WTC11 (cell line): ENCODE results near the gene RBP5. TPM values are rescaled to one million over a fixed set of nuclear protein-coding genes. Genes with fewer than 3 reads are reported as not detected.

Source experiments
- ATAC-seq: fragments of 200-7000 bp; cut with Tn5 transposase; 2 replicates; pipeline ENCODE4 v1.10.0; 2021; ENCODE audit warnings: mild to moderate bottlenecking, moderate library complexity
- CTCF ChIA-PET: fragments of 300-600 bp; sonication (Branson Sonifier 250); formaldehyde crosslinking; loops from one replicate; lab custom pipeline; 2021; ENCODE audit warnings: antibody characterized with exemption; lab: Charles Lee
- POLR2A ChIA-PET: fragments of 350-600 bp; sonication (Branson Sonifier 250); formaldehyde crosslinking; loops from one replicate; lab custom pipeline; 2021; ENCODE audit warnings: antibody characterized with exemption; lab: Charles Lee
- DNase-seq: peaks from one replicate; pipeline ENCODE4 v3.0.0; 2021; ENCODE audit warnings: low spot score
- H3K27ac Mint-ChIP-seq: 2 replicates; pipeline ENCODE4 v1.8.0; 2021; ENCODE audit warnings: mixed read lengths
- H3K27me3 Mint-ChIP-seq: 2 replicates; pipeline ENCODE4 v1.8.0; 2021; ENCODE audit warnings: low read depth, mild to moderate bottlenecking, moderate library complexity, mixed read lengths
- H3K36me3 Mint-ChIP-seq: 2 replicates; pipeline ENCODE4 v1.8.0; 2021; ENCODE audit warnings: mixed read lengths
- H3K4me1 Mint-ChIP-seq: 2 replicates; pipeline ENCODE4 v1.8.0; 2022; ENCODE audit warnings: mixed read lengths
- H3K4me3 Mint-ChIP-seq: 2 replicates; pipeline ENCODE4 v1.8.0; 2021; ENCODE audit warnings: mild to moderate bottlenecking, moderate library complexity, mixed read lengths
- H3K9me3 Mint-ChIP-seq: 2 replicates; pipeline ENCODE4 v1.8.0; 2021; ENCODE audit warnings: mixed read lengths
- ATF6 ChIP-seq: sonication (generic); formaldehyde crosslinking; IDR thresholded peaks from 2 replicates; pipeline ENCODE4 v1.8.1; 2023; ENCODE audit warnings: mild to moderate bottlenecking, missing genetic modification reagents
- GTF2I ChIP-seq: fragments of 250-450 bp; sonication (Bioruptor Pico); conservative IDR thresholded peaks from 2 replicates; pipeline ENCODE4 v1.4.0; 2021; ENCODE audit warnings: mild to moderate bottlenecking
- NFATC4 ChIP-seq: fragments of 250-450 bp; sonication (Bioruptor Pico); IDR thresholded peaks from 2 replicates; pipeline ENCODE4 v1.9.0; 2021; ENCODE audit warnings: mild to moderate bottlenecking
- NFE2L1 ChIP-seq: sonication (generic); formaldehyde crosslinking; IDR thresholded peaks from 2 replicates; pipeline ENCODE4 v1.8.1; 2023; ENCODE audit warnings: missing genetic modification reagents
- NFYB ChIP-seq: sonication (generic); formaldehyde crosslinking; conservative IDR thresholded peaks from 2 replicates; pipeline ENCODE4 v1.8.0; 2022; ENCODE audit warnings: low read depth, missing genetic modification reagents
- NR3C1 ChIP-seq: sonication (generic); formaldehyde crosslinking; conservative IDR thresholded peaks from 2 replicates; pipeline ENCODE4 v1.8.1; 2023; ENCODE audit warnings: low read depth, mild to moderate bottlenecking, missing genetic modification reagents
- RELA ChIP-seq: sonication (generic); formaldehyde crosslinking; IDR thresholded peaks from 2 replicates; pipeline ENCODE4 v1.8.1; 2022; ENCODE audit warnings: missing genetic modification reagents, mild to moderate bottlenecking, borderline replicate concordance
- RORB ChIP-seq: fragments of 250-450 bp; sonication (Bioruptor Pico); IDR thresholded peaks from 2 replicates; pipeline ENCODE4 v1.9.0; 2021; ENCODE audit warnings: mild to moderate bottlenecking
- SMAD3 ChIP-seq: sonication (generic); formaldehyde crosslinking; IDR thresholded peaks from 2 replicates; pipeline ENCODE4 v1.8.0; 2022; ENCODE audit warnings: missing genetic modification reagents, mild to moderate bottlenecking, borderline replicate concordance
- ZBTB21 ChIP-seq: sonication (generic); formaldehyde crosslinking; IDR thresholded peaks from 2 replicates; pipeline ENCODE4 v1.8.1; 2023; ENCODE audit warnings: mild to moderate bottlenecking, missing genetic modification reagents, borderline replicate concordance
- ZNF121 ChIP-seq: sonication (generic); formaldehyde crosslinking; IDR thresholded peaks from 2 replicates; pipeline ENCODE4 v1.8.0; 2023; ENCODE audit warnings: missing genetic modification reagents
- ZNF416 ChIP-seq: fragments of 250-450 bp; sonication (Bioruptor Pico); IDR thresholded peaks from 2 replicates; pipeline ENCODE4 v1.9.0; 2021; ENCODE audit warnings: mild to moderate bottlenecking, inconsistent platforms
- ZNF423 ChIP-seq: fragments of 250-450 bp; sonication (Bioruptor Pico); IDR thresholded peaks from 2 replicates; pipeline ENCODE4 v2.1.2; 2022; ENCODE audit warnings: mild to moderate bottlenecking, moderate library complexity
- total RNA-seq: library from RNA; stranded (reverse); gene quantifications from 3 replicates; pipeline ENCODE4 v1.2.3, GENCODE V29; 2021
- TF ChIP-seq, protein P1 (sequence below): sonication (generic); formaldehyde crosslinking; IDR thresholded peaks from 2 replicates; pipeline ENCODE4 v1.8.1; 2022; ENCODE audit warnings: low read depth, mild to moderate bottlenecking, moderate library complexity, missing genetic modification reagents, borderline replicate concordance
- TF ChIP-seq, protein P2 (sequence below): sonication (generic); formaldehyde crosslinking; IDR thresholded peaks from 2 replicates; pipeline ENCODE4 v1.8.0; 2022; ENCODE audit warnings: missing genetic modification reagents
- TF ChIP-seq, protein P3 (sequence below): sonication (generic); formaldehyde crosslinking; conservative IDR thresholded peaks from 2 replicates; pipeline ENCODE4 v1.8.1; 2023; ENCODE audit warnings: mild to moderate bottlenecking, low read depth, missing genetic modification reagents, moderate library complexity
- TF ChIP-seq, protein P4 (sequence below): sonication (generic); formaldehyde crosslinking; IDR thresholded peaks from 2 replicates; pipeline ENCODE4 v1.8.0; 2023; ENCODE audit warnings: mild to moderate bottlenecking, missing genetic modification reagents

The RBP5 gene
- total RNA-seq, 1 experiment from 2014 or later, result 4.1 TPM

- TF ChIP-seq ZBTB21 (CRISPR knock-in tag) (no peak), NR3C1 (no peak)
Measured at GRCh38 chr12:7096979-7097378, 31.7 kb downstream of the RBP5 start (continued).

GRCh38 chr12:7096006-7096932 is 32.4 kb downstream of the RBP5 start:
- H3K9me3 Mint-ChIP-seq, result no peaks in the 10 kb centered on the region
- CTCF ChIA-PET, result interaction anchor here (0.8 to 7.7 kb wide), 7 partner anchors 12 to 150 kb away, joined by 3 to 63 read pairs (median 3); partner anchors contain the start of genes C1RL and LPCAT3
- peaks cover 20% of the 10 kb centered on the region for H3K4me1 Mint-ChIP-seq
- no peak overlapping the region for H3K4me3 Mint-ChIP-seq
- H3K27ac Mint-ChIP-seq, result peak overlapping the region; percentile 57; the same call in 1 of the 2 replicates
- ATAC-seq (peak; percentile 11; the same call in 1 of the 2 replicates), DNase-seq (no peak)
- POLR2A ChIA-PET, result interaction anchor here (0.5 to 1.3 kb wide), 3 partner anchors 12 to 165 kb away, joined by 5 to 6 read pairs (median 5); partner anchors contain the start of genes C12orf57 and RNU7-1
- H3K27me3 Mint-ChIP-seq, result no peaks in the 10 kb centered on the region; the same call in 1 of the 2 replicates
- TF ChIP-seq, protein P1, sequence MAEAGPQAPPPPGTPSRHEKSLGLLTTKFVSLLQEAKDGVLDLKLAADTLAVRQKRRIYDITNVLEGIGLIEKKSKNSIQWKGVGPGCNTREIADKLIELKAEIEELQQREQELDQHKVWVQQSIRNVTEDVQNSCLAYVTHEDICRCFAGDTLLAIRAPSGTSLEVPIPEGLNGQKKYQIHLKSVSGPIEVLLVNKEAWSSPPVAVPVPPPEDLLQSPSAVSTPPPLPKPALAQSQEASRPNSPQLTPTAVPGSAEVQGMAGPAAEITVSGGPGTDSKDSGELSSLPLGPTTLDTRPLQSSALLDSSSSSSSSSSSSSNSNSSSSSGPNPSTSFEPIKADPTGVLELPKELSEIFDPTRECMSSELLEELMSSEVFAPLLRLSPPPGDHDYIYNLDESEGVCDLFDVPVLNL (CRISPR knock-in tag), result no peak
- no peak for TF ChIP-seq RORB (CRISPR knock-in tag)
- TF ChIP-seq, protein P2, sequence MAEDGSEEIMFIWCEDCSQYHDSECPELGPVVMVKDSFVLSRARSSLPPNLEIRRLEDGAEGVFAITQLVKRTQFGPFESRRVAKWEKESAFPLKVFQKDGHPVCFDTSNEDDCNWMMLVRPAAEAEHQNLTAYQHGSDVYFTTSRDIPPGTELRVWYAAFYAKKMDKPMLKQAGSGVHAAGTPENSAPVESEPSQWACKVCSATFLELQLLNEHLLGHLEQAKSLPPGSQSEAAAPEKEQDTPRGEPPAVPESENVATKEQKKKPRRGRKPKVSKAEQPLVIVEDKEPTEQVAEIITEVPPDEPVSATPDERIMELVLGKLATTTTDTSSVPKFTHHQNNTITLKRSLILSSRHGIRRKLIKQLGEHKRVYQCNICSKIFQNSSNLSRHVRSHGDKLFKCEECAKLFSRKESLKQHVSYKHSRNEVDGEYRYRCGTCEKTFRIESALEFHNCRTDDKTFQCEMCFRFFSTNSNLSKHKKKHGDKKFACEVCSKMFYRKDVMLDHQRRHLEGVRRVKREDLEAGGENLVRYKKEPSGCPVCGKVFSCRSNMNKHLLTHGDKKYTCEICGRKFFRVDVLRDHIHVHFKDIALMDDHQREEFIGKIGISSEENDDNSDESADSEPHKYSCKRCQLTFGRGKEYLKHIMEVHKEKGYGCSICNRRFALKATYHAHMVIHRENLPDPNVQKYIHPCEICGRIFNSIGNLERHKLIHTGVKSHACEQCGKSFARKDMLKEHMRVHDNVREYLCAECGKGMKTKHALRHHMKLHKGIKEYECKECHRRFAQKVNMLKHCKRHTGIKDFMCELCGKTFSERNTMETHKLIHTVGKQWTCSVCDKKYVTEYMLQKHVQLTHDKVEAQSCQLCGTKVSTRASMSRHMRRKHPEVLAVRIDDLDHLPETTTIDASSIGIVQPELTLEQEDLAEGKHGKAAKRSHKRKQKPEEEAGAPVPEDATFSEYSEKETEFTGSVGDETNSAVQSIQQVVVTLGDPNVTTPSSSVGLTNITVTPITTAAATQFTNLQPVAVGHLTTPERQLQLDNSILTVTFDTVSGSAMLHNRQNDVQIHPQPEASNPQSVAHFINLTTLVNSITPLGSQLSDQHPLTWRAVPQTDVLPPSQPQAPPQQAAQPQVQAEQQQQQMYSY, result no peak
- TF ChIP-seq NFATC4 (CRISPR knock-in tag), result no peak
- TF ChIP-seq RELA, result no peak
- no peak for TF ChIP-seq ZNF423 (CRISPR knock-in tag)
- no peak for TF ChIP-seq NFYB
- no peak for TF ChIP-seq SMAD3 (CRISPR knock-in tag)
- no peak for TF ChIP-seq ATF6 (CRISPR knock-in tag)
- no peak for TF ChIP-seq NFE2L1
- H3K36me3 Mint-ChIP-seq, result peaks cover 11% of the 10 kb centered on the region

- Mint-ChIP-seq H3K4me3 (no peak overlapping the region), H3K4me1 (peaks cover 34% of the 10 kb centered on the region), H3K9me3 (no peaks in the 10 kb centered on the region), H3K27me3 (no peaks in the 10 kb centered on the region; the same call in none of the 2 replicates), H3K36me3 (peaks cover 7% of the 10 kb centered on the region), H3K27ac (no peak overlapping the region)
- ATAC-seq, result no peak
- DNase-seq, result no peak
- ChIA-PET CTCF (interaction anchor here (0.9 to 7.7 kb wide), 5 partner anchors 9 to 149 kb away, joined by 3 to 63 read pairs (median 3); partner anchors contain the start of gene C1RL), POLR2A (interaction anchor here (1.3 kb wide), 1 partner anchor 150 kb away, joined by 3 read pairs; the partner anchor contains the start of genes C12orf57 and RNU7-1)
- TF ChIP-seq GTF2I (CRISPR knock-in tag), result no peak
- TF ChIP-seq ZNF121, result no peak
- TF ChIP-seq RELA, result no peak
- TF ChIP-seq, protein P3, sequence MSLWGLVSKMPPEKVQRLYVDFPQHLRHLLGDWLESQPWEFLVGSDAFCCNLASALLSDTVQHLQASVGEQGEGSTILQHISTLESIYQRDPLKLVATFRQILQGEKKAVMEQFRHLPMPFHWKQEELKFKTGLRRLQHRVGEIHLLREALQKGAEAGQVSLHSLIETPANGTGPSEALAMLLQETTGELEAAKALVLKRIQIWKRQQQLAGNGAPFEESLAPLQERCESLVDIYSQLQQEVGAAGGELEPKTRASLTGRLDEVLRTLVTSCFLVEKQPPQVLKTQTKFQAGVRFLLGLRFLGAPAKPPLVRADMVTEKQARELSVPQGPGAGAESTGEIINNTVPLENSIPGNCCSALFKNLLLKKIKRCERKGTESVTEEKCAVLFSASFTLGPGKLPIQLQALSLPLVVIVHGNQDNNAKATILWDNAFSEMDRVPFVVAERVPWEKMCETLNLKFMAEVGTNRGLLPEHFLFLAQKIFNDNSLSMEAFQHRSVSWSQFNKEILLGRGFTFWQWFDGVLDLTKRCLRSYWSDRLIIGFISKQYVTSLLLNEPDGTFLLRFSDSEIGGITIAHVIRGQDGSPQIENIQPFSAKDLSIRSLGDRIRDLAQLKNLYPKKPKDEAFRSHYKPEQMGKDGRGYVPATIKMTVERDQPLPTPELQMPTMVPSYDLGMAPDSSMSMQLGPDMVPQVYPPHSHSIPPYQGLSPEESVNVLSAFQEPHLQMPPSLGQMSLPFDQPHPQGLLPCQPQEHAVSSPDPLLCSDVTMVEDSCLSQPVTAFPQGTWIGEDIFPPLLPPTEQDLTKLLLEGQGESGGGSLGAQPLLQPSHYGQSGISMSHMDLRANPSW (CRISPR knock-in tag), result no peak
- no peak for TF ChIP-seq ATF6 (CRISPR knock-in tag)
- TF ChIP-seq ZNF416, result no peak
- TF ChIP-seq, protein P4, sequence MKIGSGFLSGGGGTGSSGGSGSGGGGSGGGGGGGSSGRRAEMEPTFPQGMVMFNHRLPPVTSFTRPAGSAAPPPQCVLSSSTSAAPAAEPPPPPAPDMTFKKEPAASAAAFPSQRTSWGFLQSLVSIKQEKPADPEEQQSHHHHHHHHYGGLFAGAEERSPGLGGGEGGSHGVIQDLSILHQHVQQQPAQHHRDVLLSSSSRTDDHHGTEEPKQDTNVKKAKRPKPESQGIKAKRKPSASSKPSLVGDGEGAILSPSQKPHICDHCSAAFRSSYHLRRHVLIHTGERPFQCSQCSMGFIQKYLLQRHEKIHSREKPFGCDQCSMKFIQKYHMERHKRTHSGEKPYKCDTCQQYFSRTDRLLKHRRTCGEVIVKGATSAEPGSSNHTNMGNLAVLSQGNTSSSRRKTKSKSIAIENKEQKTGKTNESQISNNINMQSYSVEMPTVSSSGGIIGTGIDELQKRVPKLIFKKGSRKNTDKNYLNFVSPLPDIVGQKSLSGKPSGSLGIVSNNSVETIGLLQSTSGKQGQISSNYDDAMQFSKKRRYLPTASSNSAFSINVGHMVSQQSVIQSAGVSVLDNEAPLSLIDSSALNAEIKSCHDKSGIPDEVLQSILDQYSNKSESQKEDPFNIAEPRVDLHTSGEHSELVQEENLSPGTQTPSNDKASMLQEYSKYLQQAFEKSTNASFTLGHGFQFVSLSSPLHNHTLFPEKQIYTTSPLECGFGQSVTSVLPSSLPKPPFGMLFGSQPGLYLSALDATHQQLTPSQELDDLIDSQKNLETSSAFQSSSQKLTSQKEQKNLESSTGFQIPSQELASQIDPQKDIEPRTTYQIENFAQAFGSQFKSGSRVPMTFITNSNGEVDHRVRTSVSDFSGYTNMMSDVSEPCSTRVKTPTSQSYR (CRISPR knock-in tag), result no peak
Measured at GRCh38 chr12:7093892-7094291, 34.8 kb downstream of the RBP5 start.
